Lung (tissue), 12 donors: Measurements from ENCODE around the gene DYNC1LI2. TPM values are rescaled to one million over a fixed set of nuclear protein-coding genes. Genes with fewer than 3 reads are reported as not detected.
A peak's percentile ranks its signal among the peaks of the same experiment; 100 is the strongest.

Experiments used
- ATAC-seq: fragments of 200-7000 bp; cut with Tn5 transposase; one replicate; pipeline ENCODE4 v1.9.1; 2020; ENCODE audit warnings: moderate number of reproducible peaks; ENCODE audit not compliant: insufficient read depth, low FRiP score
- DNase-seq, 3 donors: peaks; one replicate each; pipeline ENCODE4 v3.0.0-alpha.2; 2013 to 2017
- H3K27ac ChIP-seq, 2 donors: one replicate each; pipeline ENCODE4 v1.5.1; 2013; ENCODE audit warnings: mild to moderate bottlenecking in 2 of 2, moderate library complexity in 2 of 2, control low read depth in 1 of 2, inconsistent platforms in 1 of 2, low read depth in 1 of 2, low read length in 1 of 2
- H3K27me3 ChIP-seq, 3 donors: one replicate each; pipeline ENCODE4 v1.5.1; 2013; ENCODE audit warnings: low read length in 2 of 3; ENCODE audit not compliant: control insufficient read depth in 3 of 3, insufficient read depth in 3 of 3
- H3K36me3 ChIP-seq, 4 donors: one replicate each; pipeline ENCODE4 v1.5.1; 2013; ENCODE audit warnings: low read length in 4 of 4, mild to moderate bottlenecking in 1 of 4, moderate library complexity in 1 of 4; ENCODE audit not compliant: control insufficient read depth in 4 of 4, insufficient read depth in 4 of 4
- H3K4me1 ChIP-seq, 5 donors: one replicate each; pipeline ENCODE4 v1.5.1; 2013; ENCODE audit warnings: low read length in 5 of 5, mild to moderate bottlenecking in 2 of 5, moderate library complexity in 1 of 5; ENCODE audit not compliant: control insufficient read depth in 5 of 5, insufficient read depth in 5 of 5
- H3K4me3 ChIP-seq: one replicate; pipeline ENCODE4 v1.5.1; 2013; ENCODE audit warnings: mild to moderate bottlenecking, control low read depth, moderate library complexity
- H3K9ac ChIP-seq, 2 donors: one replicate each; pipeline ENCODE4 v1.5.1; 2013; ENCODE audit warnings: low read length in 2 of 2, control low read depth in 1 of 2; ENCODE audit not compliant: insufficient read depth in 1 of 2
- H3K9me3 ChIP-seq, 4 donors: one replicate each; pipeline ENCODE4 v1.5.1; 2013; ENCODE audit warnings: low read length in 3 of 4, mild to moderate bottlenecking in 1 of 4, moderate library complexity in 1 of 4; ENCODE audit not compliant: control insufficient read depth in 4 of 4, insufficient read depth in 3 of 4
- WGBS, 2 donors: extraction: QIAGEN DNeasy Blood & Tissue Kit; methylation state at CpG; one replicate each; pipeline ENCODE4 v1.1.7; 2013; 5-methylcytosine and 5-hydroxymethylcytosine counted together
- polyA plus RNA-seq, 2 donors: library from polyadenylated mRNA; stranded (reverse); fragments of 200-250 nt; gene quantifications; one replicate each; pipeline ENCODE4 v1.2.1, GENCODE V29; 2013
- total RNA-seq, 2 donors: library from RNA; depleted of rRNA in 1 of 2; stranded (reverse); fragments of >200 nt in 1 of 2; gene quantifications; one replicate each; pipeline ENCODE4 v1.2.1, GENCODE V29; 2014 to 2021
- TF ChIP-seq, protein P1 (sequence below): IDR thresholded peaks from 2 replicates; pipeline ENCODE4 v1.5.1; 2012; ENCODE audit warnings: mild to moderate bottlenecking; ENCODE audit errors: control extremely low read depth, extremely low read depth
- donor health status: control.
- donor health status: control.
- donor health status: Bipolar disorder and iron deficiency.
- donor health status: healthy.
- donor health status: DM: yes; HTN: yes; CAD: no.

Gene DYNC1LI2
- total and polyA plus RNA-seq, 4 donors: 40.7 to 147 (median 94.6) TPM

DNA sequence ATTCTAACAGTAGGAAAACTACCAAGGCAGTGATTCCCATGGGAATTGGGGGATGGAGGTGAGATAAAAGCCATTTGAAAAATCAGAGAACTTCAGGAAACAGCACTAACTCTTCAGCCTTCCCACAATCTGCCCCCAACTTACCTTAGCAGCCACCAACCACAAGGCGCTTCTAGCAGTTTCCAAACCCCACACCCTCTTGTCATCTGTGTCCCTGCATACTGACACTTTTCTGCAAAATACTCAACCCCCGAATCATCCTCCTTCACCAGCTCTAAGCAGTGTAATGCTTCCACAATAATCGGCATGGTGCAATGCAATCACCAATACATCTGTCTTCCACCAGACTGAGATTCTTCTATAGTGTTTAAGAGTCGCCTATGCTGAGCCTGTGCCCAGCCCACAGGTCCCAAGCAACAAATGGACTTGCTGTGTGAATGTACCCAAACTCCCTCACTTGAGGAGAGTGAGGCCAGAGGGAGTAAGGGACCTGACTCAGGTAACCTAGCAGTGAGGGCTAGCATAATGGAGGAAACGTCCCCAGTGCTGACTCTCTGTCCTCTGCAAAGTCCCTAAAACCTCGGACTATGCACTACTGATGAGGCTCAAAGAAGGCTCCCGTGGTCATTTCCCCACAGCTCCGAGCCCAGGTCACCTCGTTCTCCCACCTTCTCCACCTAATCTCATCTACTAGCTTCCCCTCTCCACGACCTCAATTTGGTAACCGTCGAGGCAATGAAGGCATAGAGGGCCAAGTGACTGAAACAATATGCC, 943 bp downstream of the DYNC1LI2 start:
- ATAC-seq (no peak), DNase-seq (peak in 1 of 3 donors; percentile 8)
- Histone ChIP-seq H3K9ac (peak overlapping the region; percentile 85 to 91), H3K9me3 (no peaks in the 10 kb centered on the region), H3K4me3 (peak overlapping the region; percentile 91), H3K36me3 (peaks cover 8 to 33% (median 21%) of the 10 kb centered on the region in 4 donors), H3K4me1 (peaks cover 7 to 20% (median 10%) of the 10 kb centered on the region in 5 donors), H3K27ac (peak overlapping the region; percentile 99), H3K27me3 (no peaks in the 10 kb centered on the region)
- 12 to 16% methylated on average over 12 of the region's 12 CpGs for whole genome bisulfite sequencing, 2 donors
- TF ChIP-seq, protein P1, sequence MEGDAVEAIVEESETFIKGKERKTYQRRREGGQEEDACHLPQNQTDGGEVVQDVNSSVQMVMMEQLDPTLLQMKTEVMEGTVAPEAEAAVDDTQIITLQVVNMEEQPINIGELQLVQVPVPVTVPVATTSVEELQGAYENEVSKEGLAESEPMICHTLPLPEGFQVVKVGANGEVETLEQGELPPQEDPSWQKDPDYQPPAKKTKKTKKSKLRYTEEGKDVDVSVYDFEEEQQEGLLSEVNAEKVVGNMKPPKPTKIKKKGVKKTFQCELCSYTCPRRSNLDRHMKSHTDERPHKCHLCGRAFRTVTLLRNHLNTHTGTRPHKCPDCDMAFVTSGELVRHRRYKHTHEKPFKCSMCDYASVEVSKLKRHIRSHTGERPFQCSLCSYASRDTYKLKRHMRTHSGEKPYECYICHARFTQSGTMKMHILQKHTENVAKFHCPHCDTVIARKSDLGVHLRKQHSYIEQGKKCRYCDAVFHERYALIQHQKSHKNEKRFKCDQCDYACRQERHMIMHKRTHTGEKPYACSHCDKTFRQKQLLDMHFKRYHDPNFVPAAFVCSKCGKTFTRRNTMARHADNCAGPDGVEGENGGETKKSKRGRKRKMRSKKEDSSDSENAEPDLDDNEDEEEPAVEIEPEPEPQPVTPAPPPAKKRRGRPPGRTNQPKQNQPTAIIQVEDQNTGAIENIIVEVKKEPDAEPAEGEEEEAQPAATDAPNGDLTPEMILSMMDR: no peak

DNA sequence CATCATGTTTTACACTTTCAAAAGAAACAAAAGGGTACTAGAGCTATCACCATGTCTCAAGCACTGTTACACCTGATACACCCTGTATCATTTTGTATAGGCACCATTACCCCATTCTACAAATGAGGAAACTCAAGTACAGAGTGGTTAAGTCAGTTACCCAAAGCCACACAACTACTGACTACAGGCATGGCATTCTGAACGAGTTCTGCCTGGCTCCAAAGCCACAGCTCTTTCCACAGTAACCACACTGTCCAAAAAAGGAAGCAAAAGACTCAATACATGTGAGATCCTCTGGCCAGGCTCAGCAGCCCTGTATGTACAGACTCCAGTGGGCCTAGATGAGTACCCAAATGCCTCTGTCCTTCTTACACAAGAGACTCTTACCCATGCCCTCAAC, 4.7 kb downstream of the DYNC1LI2 start:
- Histone ChIP-seq H3K4me1 (peaks cover 7 to 25% (median 12%) of the 10 kb centered on the region in 5 donors), H3K9ac (no peak overlapping the region), H3K4me3 (no peak overlapping the region), H3K9me3 (no peaks in the 10 kb centered on the region), H3K27me3 (no peaks in the 10 kb centered on the region), H3K27ac (no peak overlapping the region), H3K36me3 (peaks cover 19 to 49% (median 36%) of the 10 kb centered on the region in 4 donors)
- no peak for ATAC-seq
- no peak for DNase-seq
- TF ChIP-seq, protein P1: no peak
- WGBS, 2 donors: 13 to 16% methylated on average over 1 of the region's 1 CpG

DNA sequence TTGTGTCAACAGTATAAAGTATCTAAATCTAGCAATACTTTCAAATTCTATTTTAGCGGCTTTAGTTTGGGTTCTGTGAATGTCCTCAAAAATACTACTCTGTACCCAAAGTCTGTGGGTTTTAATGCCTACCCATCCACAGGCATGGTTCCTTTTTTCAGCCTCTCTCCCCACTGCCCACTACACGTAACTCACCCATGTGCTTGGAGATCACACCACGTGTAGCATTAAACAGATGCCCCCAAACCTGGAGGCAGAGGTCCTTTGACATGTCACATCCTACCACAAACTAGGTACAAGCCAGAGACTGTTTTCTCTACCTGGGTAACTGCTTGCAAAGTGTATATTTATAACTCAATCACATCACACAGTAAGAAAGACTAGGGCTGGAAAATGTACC, 5.4 kb downstream of the DYNC1LI2 start:
- H3K27me3 ChIP-seq: no peaks in the 10 kb centered on the region
- TF ChIP-seq, protein P1: no peak
- ATAC-seq: no peak
- H3K4me3 ChIP-seq: no peak overlapping the region
- WGBS, 2 donors: 54 to 68% methylated on average over 3 of the region's 3 CpGs
- no peaks in the 10 kb centered on the region for H3K9me3 ChIP-seq
- H3K4me1 ChIP-seq: peaks cover 10 to 32% (median 12%) of the 10 kb centered on the region in 5 donors
- H3K36me3 ChIP-seq: peaks cover 19 to 54% (median 37%) of the 10 kb centered on the region in 4 donors
- peak overlapping the region in 1 of 2 donors; percentile 28 for H3K27ac ChIP-seq
- no peak overlapping the region for H3K9ac ChIP-seq
- DNase-seq: no peak
